Kidney (tissue), 14 donors: ENCODE measurements around the gene MRC2. TPM values are rescaled to one million over a fixed set of nuclear protein-coding genes. Genes with fewer than 3 reads are reported as not detected.

Experiments
- DNase-seq, 5 donors: peaks; one replicate each; pipeline ENCODE4 v3.0.0-alpha.2; 2013 to 2020
- FAIRE-seq: peaks from 2 replicates; lab custom pipeline; 2012; peaks lifted over from hg19 to GRCh38; lab: Jason Lieb, UNC
- H3K27ac ChIP-seq, 2 donors: one replicate each; pipeline ENCODE4 v1.7.0; 2013; ENCODE audit warnings: low read depth in 2 of 2, low read length in 2 of 2, inconsistent platforms in 1 of 2
- H3K27me3 ChIP-seq: one replicate; pipeline ENCODE4 v1.7.1; 2013; ENCODE audit warnings: low read length, inconsistent platforms; ENCODE audit not compliant: control insufficient read depth, insufficient read depth
- H3K36me3 ChIP-seq, 3 donors: one replicate each; pipeline versions ENCODE4 v1.7.0 to v1.7.1; 2013; ENCODE audit warnings: low read length in 3 of 3, control low read depth in 1 of 3, inconsistent platforms in 1 of 3; ENCODE audit not compliant: insufficient read depth in 3 of 3, control insufficient read depth in 2 of 3
- H3K4me1 ChIP-seq, 3 donors: one replicate each; pipeline versions ENCODE4 v1.7.0 to v1.7.1; 2013; ENCODE audit warnings: low read length in 3 of 3, inconsistent platforms in 1 of 3, low read depth in 1 of 3; ENCODE audit not compliant: control insufficient read depth in 2 of 3, insufficient read depth in 2 of 3
- H3K4me3 ChIP-seq, 3 donors: one replicate each; pipeline versions ENCODE4 v1.7.0 to v1.8.1; 2013; ENCODE audit warnings: low read length in 3 of 3, control low read depth in 1 of 3, inconsistent platforms in 1 of 3
- H3K9ac ChIP-seq, 3 donors: one replicate each; pipeline versions ENCODE4 v1.7.0 to v1.7.1; 2013; ENCODE audit warnings: low read length in 3 of 3, control low read depth in 1 of 3, inconsistent platforms in 1 of 3
- H3K9me3 ChIP-seq, 3 donors: one replicate each; pipeline versions ENCODE4 v1.7.0 to v1.7.1; 2013; ENCODE audit warnings: low read length in 3 of 3, control low read depth in 1 of 3, inconsistent platforms in 1 of 3; ENCODE audit not compliant: control insufficient read depth in 2 of 3, insufficient read depth in 1 of 3
- CTCF ChIP-seq: IDR thresholded peaks from 3 replicates; pipeline ENCODE4 v1.5.1; 2012; ENCODE audit warnings: mild to moderate bottlenecking, moderate library complexity, borderline replicate concordance; ENCODE audit not compliant: insufficient read depth; ENCODE audit errors: extremely low read depth
- intact Hi-C: fragments of 100-400 bp; cut with DNase I; formaldehyde crosslinking; loops from one replicate; pipeline ENCODE4 v1.11.1; 2022
- polyA plus RNA-seq: library from polyadenylated mRNA; stranded (reverse); fragments of 350-450 nt; fragmentation: Illumina TruSeq; extraction: RNeasy Lipid Tissue Mini Kit (QIAGEN cat#74804); gene quantifications from one replicate; pipeline ENCODE4 v1.2.3, GENCODE V29; 2014; ENCODE audit warnings: low read depth, low replicate concordance; ENCODE audit not compliant: insufficient read depth
- total RNA-seq: library from RNA; stranded (reverse); fragmentation: NEBNext Ultra II Directional; extraction: Animal tissue kit (Norgen Biotek cat#: 25700); gene quantifications from one replicate; pipeline ENCODE4 v1.2.1, GENCODE V29; 2021
- donor health status: control.
- donor health status: control.
- donor health status: control.
- donor health status: control.
- donor health status: control.
- donor health status: DM: yes; HTN: yes; CAD: no.
- donor health status: Normal renal cell carcinoma (clear cell type).

MRC2 gene
- total and polyA plus RNA-seq, 2 donors from 2014 or later, result 18.0 to 23.7 TPM

- Histone ChIP-seq H3K4me1 (no peaks in the 10 kb centered on the region), H3K27ac (no peak overlapping the region), H3K9ac (no peak overlapping the region), H3K4me3 (no peak overlapping the region), H3K36me3 (no peaks in the 10 kb centered on the region), H3K27me3 (no peaks in the 10 kb centered on the region), H3K9me3 (no peaks in the 10 kb centered on the region)
- intact Hi-C loops, result no loop called here
- peak in 1 of 5 donors; percentile 35 for DNase-seq
- no peak for TF ChIP-seq CTCF
- FAIRE-seq, result no peak
These were observed 10.3 kb downstream of the MRC2 start for GRCh38 chr17:62637809-62638208.

GRCh38 chr17:62641153-62641552 lies 13.7 kb downstream of the MRC2 start:
- H3K27ac ChIP-seq, result no peak overlapping the region
- no peak for TF ChIP-seq CTCF
- no peak overlapping the region for H3K9ac ChIP-seq
- no peaks in the 10 kb centered on the region for H3K36me3 ChIP-seq
- FAIRE-seq (no peak), DNase-seq (no peak)
- H3K9me3 ChIP-seq, result no peaks in the 10 kb centered on the region
- no peaks in the 10 kb centered on the region for H3K4me1 ChIP-seq
- intact Hi-C loops, result no loop called here
- H3K27me3 ChIP-seq, result no peaks in the 10 kb centered on the region
- H3K4me3 ChIP-seq, result no peak overlapping the region

DNA sequence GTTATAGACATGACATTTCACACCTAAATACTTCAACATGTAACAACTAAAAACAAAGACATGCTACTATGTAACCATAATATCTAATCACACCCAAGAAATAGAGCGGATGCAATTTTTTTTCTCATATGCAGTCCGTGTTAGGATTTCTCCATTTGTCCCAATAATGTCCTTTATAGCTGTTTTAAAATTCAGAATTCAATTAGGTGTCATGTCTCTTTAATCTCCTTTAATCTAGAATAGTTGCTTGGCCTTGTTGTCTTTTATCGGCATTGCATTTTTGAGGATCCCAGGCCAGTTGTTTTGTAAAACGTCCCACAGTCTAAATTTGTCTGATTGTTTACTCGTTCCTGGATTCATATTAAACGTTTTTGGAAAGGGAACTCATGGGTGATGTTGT lies 14.5 kb downstream of the MRC2 start:
- intact Hi-C loops, result no loop called here
- no peak overlapping the region for H3K4me3 ChIP-seq
- FAIRE-seq, result no peak
- DNase-seq, result no peak
- H3K27ac ChIP-seq, result no peak overlapping the region
- H3K9me3 ChIP-seq, result no peaks in the 10 kb centered on the region
- no peak for TF ChIP-seq CTCF
- no peaks in the 10 kb centered on the region for H3K36me3 ChIP-seq
- H3K27me3 ChIP-seq, result no peaks in the 10 kb centered on the region
- no peak overlapping the region for H3K9ac ChIP-seq
- H3K4me1 ChIP-seq, result no peaks in the 10 kb centered on the region

- no peaks in the 10 kb centered on the region for H3K4me1 ChIP-seq
- no peak overlapping the region for H3K9ac ChIP-seq
- no peak for TF ChIP-seq CTCF
- H3K36me3 ChIP-seq, result no peaks in the 10 kb centered on the region
- DNase-seq (no peak), FAIRE-seq (no peak)
- H3K9me3 ChIP-seq, result no peaks in the 10 kb centered on the region
- H3K4me3 ChIP-seq, result no peak overlapping the region
- H3K27me3 ChIP-seq, result no peaks in the 10 kb centered on the region
- H3K27ac ChIP-seq, result no peak overlapping the region
- intact Hi-C loops, result no loop called here
These were observed 16.0 kb downstream of the MRC2 start for GRCh38 chr17:62643496-62643895.
